CD4-positive, alpha-beta T cell (primary cell): ENCODE measurements around the gene ECM1. TPM values are rescaled to one million over a fixed set of nuclear protein-coding genes. Genes with fewer than 3 reads are reported as not detected.

Experiments
- ATAC-seq: fragments of 200-7000 bp; cut with Tn5 transposase; one replicate; pipeline ENCODE4 v1.10.0; 2022; ENCODE audit warnings: mild to moderate bottlenecking; ENCODE audit not compliant: poor library complexity
- CTCF ChIA-PET: fragments of 350-600 bp; sonication (Branson Sonifier 250); formaldehyde crosslinking; loops from one replicate; lab custom pipeline; 2021; ENCODE audit warnings: antibody characterized with exemption, inconsistent platforms; lab: Charles Lee
- POLR2A ChIA-PET: fragments of 350-600 bp; sonication (Branson Sonifier 250); formaldehyde crosslinking; loops from one replicate; lab custom pipeline; 2021; ENCODE audit warnings: antibody characterized with exemption, inconsistent platforms; lab: Charles Lee
- DNase-seq, 14 experiments: peaks; one replicate each; pipeline ENCODE4 v3.0.0-alpha.2; 2013 to 2020; ENCODE audit warnings: mixed read lengths in 2 of 14
- H3K27ac ChIP-seq, 2 donors: one replicate each; pipeline versions ENCODE4 v1.5.1 to v1.7.0; 2013; ENCODE audit warnings: low read length in 2 of 2, low read depth in 1 of 2, mild to moderate bottlenecking in 1 of 2
- H3K27me3 ChIP-seq, 2 experiments: 1 replicate in 1 of 2; 2 replicates in 1 of 2; pipeline versions ENCODE4 v1.6.1 to v1.7.0; 2013; ENCODE audit warnings: low read length in 2 of 2, control low read depth in 1 of 2, mild to moderate bottlenecking in 1 of 2, moderate library complexity in 1 of 2; ENCODE audit not compliant: insufficient read depth in 2 of 2, control insufficient read depth in 1 of 2
- H3K36me3 ChIP-seq: one replicate; pipeline ENCODE4 v1.6.1; 2013; ENCODE audit warnings: low read length, control low read depth; ENCODE audit not compliant: insufficient read depth
- H3K4me1 ChIP-seq: one replicate; pipeline ENCODE4 v1.6.1; 2013; ENCODE audit warnings: low read length, control low read depth; ENCODE audit not compliant: insufficient read depth
- H3K4me3 ChIP-seq: one replicate; pipeline ENCODE4 v1.5.1; 2013; ENCODE audit warnings: mild to moderate bottlenecking, low read length, moderate library complexity
- H3K9me3 ChIP-seq, 2 experiments: 1 replicate in 1 of 2; 2 replicates in 1 of 2; pipeline versions ENCODE4 v1.6.1 to v1.7.0; 2013; ENCODE audit warnings: low read length in 2 of 2, mild to moderate bottlenecking in 2 of 2, control low read depth in 1 of 2, moderate library complexity in 1 of 2; ENCODE audit not compliant: control insufficient read depth in 1 of 2, insufficient read depth in 1 of 2
- H3K27ac Mint-ChIP-seq: one replicate; pipeline ENCODE4 v1.8.0; 2020; ENCODE audit warnings: mixed read lengths
- H3K27me3 Mint-ChIP-seq: one replicate; pipeline ENCODE4 v1.8.0; 2021; ENCODE audit warnings: mixed read lengths
- H3K36me3 Mint-ChIP-seq: one replicate; pipeline ENCODE4 v1.8.0; 2021; ENCODE audit warnings: low read depth, mixed read lengths
- H3K4me1 Mint-ChIP-seq: one replicate; pipeline ENCODE4 v1.8.0; 2021; ENCODE audit warnings: low read depth, mixed read lengths
- H3K4me3 Mint-ChIP-seq: one replicate; pipeline ENCODE4 v1.8.0; 2020; ENCODE audit warnings: mild to moderate bottlenecking, mixed read lengths
- H3K9me3 Mint-ChIP-seq: one replicate; pipeline ENCODE4 v1.8.0; 2020; ENCODE audit warnings: mixed read lengths
- CTCF ChIP-seq: fragments of 200-600 bp; IDR thresholded peaks from one replicate; pipeline ENCODE4 v1.8.0; 2022; ENCODE audit warnings: antibody characterized with exemption, mild to moderate bottlenecking
- intact Hi-C, 2 experiments: fragments of 100-400 bp; cut with DNase I in 1 of 2; cut with micrococcal nuclease in 1 of 2; formaldehyde crosslinking; loops; one replicate each; pipeline versions ENCODE4 v1.15.1 to v1.9.0; 2023 to 2025; cut with DNase I, micrococcal nuclease
- total RNA-seq, 174 experiments: library from RNA in 2 of 174; stranded (reverse) in 2 of 174; gene quantifications; one replicate each; pipeline ENCODE4 v1.2.3 and lab custom pipeline; 2021 to 2026

Gene ECM1
- total RNA-seq, 2 experiments from 2014 or later: 0.31 TPM; not detected in 1

- Histone ChIP-seq H3K36me3 (peaks cover 32% of the 10 kb centered on the region), H3K4me1 (peaks cover 16% of the 10 kb centered on the region), H3K27me3 (no peaks in the 10 kb centered on the region), H3K9me3 (no peaks in the 10 kb centered on the region), H3K27ac (peak overlapping the region; percentile 53 to 59), H3K4me3 (peak overlapping the region; percentile 67)
- no peak for TF ChIP-seq CTCF
- H3K36me3 Mint-ChIP-seq: peaks cover 44% of the 10 kb centered on the region
- no peak for ATAC-seq
- ChIA-PET CTCF (no interaction called here), POLR2A (interaction anchor here (0.7 to 2.9 kb wide), 10 partner anchors 16 to 141 kb away, joined by 3 to 17 read pairs (median 6); partner anchors contain the start of genes ENSA, FALEC, MCL1 and RPRD2)
- peak in 2 of 14 experiments; percentile 1 to 6 for DNase-seq
- H3K27ac Mint-ChIP-seq: peak overlapping the region; percentile 84
- no peaks in the 10 kb centered on the region for H3K9me3 Mint-ChIP-seq
- peak overlapping the region; percentile 98 for H3K4me3 Mint-ChIP-seq
- intact Hi-C loops: loop anchor here in 1 of 2 experiments (2.0 kb wide), 2 partner anchors 27 to 121 kb away; partner anchors contain the start of gene FALEC
- H3K4me1 Mint-ChIP-seq: peaks cover 20% of the 10 kb centered on the region
- no peaks in the 10 kb centered on the region for H3K27me3 Mint-ChIP-seq
Observed at GRCh38 chr1:150487763-150488115, 20.2 kb upstream of the ECM1 start.

GRCh38 chr1:150493175-150493574 lies 14.7 kb upstream of the ECM1 start:
- H3K36me3 ChIP-seq: peaks cover 62% of the 10 kb centered on the region
- H3K27me3 ChIP-seq: no peaks in the 10 kb centered on the region
- H3K27me3 Mint-ChIP-seq: no peaks in the 10 kb centered on the region
- peaks cover 6% of the 10 kb centered on the region for H3K4me1 Mint-ChIP-seq
- ATAC-seq (no peak), DNase-seq (no peak)
- POLR2A ChIA-PET: interaction anchor here (1.0 kb wide), 1 partner anchor 22 kb away, joined by 3 read pairs; the partner anchor contains the start of gene FALEC
- H3K9me3 ChIP-seq: no peaks in the 10 kb centered on the region
- H3K4me3 Mint-ChIP-seq: no peak overlapping the region
- H3K9me3 Mint-ChIP-seq: no peaks in the 10 kb centered on the region
- CTCF ChIA-PET: interaction anchor here (0.6 kb wide), 1 partner anchor 114 kb away, joined by 4 read pairs; no protein-coding TSS in a partner anchor
- H3K36me3 Mint-ChIP-seq: peaks cover 67% of the 10 kb centered on the region
- intact Hi-C loops: no loop called here
- no peak for TF ChIP-seq CTCF
- H3K27ac Mint-ChIP-seq: no peak overlapping the region
- H3K4me1 ChIP-seq: peaks cover 4% of the 10 kb centered on the region
- H3K4me3 ChIP-seq: no peak overlapping the region
- no peak overlapping the region for H3K27ac ChIP-seq

GRCh38 chr1:150498342-150498741 lies 9.6 kb upstream of the ECM1 start:
- CTCF ChIA-PET: no interaction called here

More at GRCh38 chr1:150498342-150498741, 9.6 kb upstream of the ECM1 start:
- Mint-ChIP-seq H3K4me1 (no peaks in the 10 kb centered on the region), H3K9me3 (no peaks in the 10 kb centered on the region), H3K27ac (no peak overlapping the region), H3K27me3 (no peaks in the 10 kb centered on the region), H3K36me3 (peaks cover 68% of the 10 kb centered on the region), H3K4me3 (no peak overlapping the region)
- POLR2A ChIA-PET: interaction anchor here (0.8 to 1.0 kb wide), 2 partner anchors 131 to 135 kb away, joined by 3 read pairs; partner anchors contain the start of genes ENSA and RPRD2
- no peak for TF ChIP-seq CTCF
- no peaks in the 10 kb centered on the region for H3K27me3 ChIP-seq
- no peak overlapping the region for H3K4me3 ChIP-seq
- ATAC-seq (no peak), DNase-seq (no peak)
- no peaks in the 10 kb centered on the region for H3K9me3 ChIP-seq
- intact Hi-C loops: no loop called here
- no peaks in the 10 kb centered on the region for H3K4me1 ChIP-seq
- H3K36me3 ChIP-seq: peaks cover 53% of the 10 kb centered on the region
- H3K27ac ChIP-seq: no peak overlapping the region
